ENCODE data around the gene ANK2. TPM values are rescaled to one million over a fixed set of nuclear protein-coding genes. Genes with fewer than 3 reads are reported as not detected.

The ANK2 gene
- total RNA-seq, 1 donor from 2014 or later = 121 TPM

GRCh38 chr4:113404167-113404571 is 354.7 kb downstream of the ANK2 start:
- no peak overlapping the region for H3K27ac Mint-ChIP-seq
- H3K4me2 ChIP-seq = no peak overlapping the region

GRCh38 chr4:113404841-113405240 is 355.4 kb downstream of the ANK2 start:
- Histone ChIP-seq H3K36me3 (no peaks in the 10 kb centered on the region), H4K20me1 (ENCODE audit: low read depth) (no peaks in the 10 kb centered on the region), H3K27ac (no peak overlapping the region), H3K4me1 (peaks cover 5% of the 10 kb centered on the region), H3K4me2 (no peak overlapping the region), H2AFZ (replicated peaks) (no peak overlapping the region), H3K9me3 (ENCODE audit: low read depth) (no peaks in the 10 kb centered on the region), H3K9ac (no peak overlapping the region), H3K4me3 (no peak overlapping the region), H3K79me2 (ENCODE audit: low read depth) (no peaks in the 10 kb centered on the region), H3F3A (ENCODE audit: low read depth) (no peaks in the 10 kb centered on the region), H3K27me3 (no peaks in the 10 kb centered on the region)
- peaks cover 2% of the 10 kb centered on the region for H3K27me3 Mint-ChIP-seq (ENCODE audit: insufficient read depth, low read depth)
- H3K4me3 Mint-ChIP-seq = no peak overlapping the region
- no peak for TF ChIP-seq EZH2phosphoT487 (IDR thresholded peaks at IDR 0.05)
- TF ChIP-seq EZH2 (IDR thresholded peaks at IDR 0.05) = no peak
- no peak for TF ChIP-seq CTCF (IDR thresholded peaks at IDR 0.05)
- DNase-seq (ENCODE audit: low spot score) = no peak
- no peak overlapping the region for H3K27ac Mint-ChIP-seq
- no peaks in the 10 kb centered on the region for H3K36me3 Mint-ChIP-seq
- peaks cover 4% of the 10 kb centered on the region for H3K4me1 Mint-ChIP-seq
- H3K9me3 Mint-ChIP-seq = peaks cover 2% of the 10 kb centered on the region

More at GRCh38 chr4:113404167-113404571, 354.7 kb downstream of the ANK2 start:
- Histone ChIP-seq H3K27ac (no peak overlapping the region), H3K4me1 (peaks cover 5% of the 10 kb centered on the region), H3F3A (ENCODE audit: low read depth) (no peaks in the 10 kb centered on the region), H3K27me3 (no peaks in the 10 kb centered on the region), H3K4me3 (no peak overlapping the region), H3K36me3 (no peaks in the 10 kb centered on the region), H4K20me1 (ENCODE audit: low read depth) (no peaks in the 10 kb centered on the region), H3K79me2 (ENCODE audit: low read depth) (no peaks in the 10 kb centered on the region), H3K9me3 (ENCODE audit: low read depth) (no peaks in the 10 kb centered on the region), H3K9ac (no peak overlapping the region), H2AFZ (replicated peaks) (no peak overlapping the region)
- Mint-ChIP-seq H3K4me3 (no peak overlapping the region), H3K27me3 (ENCODE audit: insufficient read depth, low read depth) (peaks cover 2% of the 10 kb centered on the region), H3K4me1 (peaks cover 4% of the 10 kb centered on the region), H3K36me3 (no peaks in the 10 kb centered on the region), H3K9me3 (peaks cover 2% of the 10 kb centered on the region)
- DNase-seq (ENCODE audit: low spot score) = no peak
- no peak for TF ChIP-seq EZH2 (IDR thresholded peaks at IDR 0.05)
- no peak for TF ChIP-seq CTCF (IDR thresholded peaks at IDR 0.05)
- no peak for TF ChIP-seq EZH2phosphoT487 (IDR thresholded peaks at IDR 0.05)

DNA sequence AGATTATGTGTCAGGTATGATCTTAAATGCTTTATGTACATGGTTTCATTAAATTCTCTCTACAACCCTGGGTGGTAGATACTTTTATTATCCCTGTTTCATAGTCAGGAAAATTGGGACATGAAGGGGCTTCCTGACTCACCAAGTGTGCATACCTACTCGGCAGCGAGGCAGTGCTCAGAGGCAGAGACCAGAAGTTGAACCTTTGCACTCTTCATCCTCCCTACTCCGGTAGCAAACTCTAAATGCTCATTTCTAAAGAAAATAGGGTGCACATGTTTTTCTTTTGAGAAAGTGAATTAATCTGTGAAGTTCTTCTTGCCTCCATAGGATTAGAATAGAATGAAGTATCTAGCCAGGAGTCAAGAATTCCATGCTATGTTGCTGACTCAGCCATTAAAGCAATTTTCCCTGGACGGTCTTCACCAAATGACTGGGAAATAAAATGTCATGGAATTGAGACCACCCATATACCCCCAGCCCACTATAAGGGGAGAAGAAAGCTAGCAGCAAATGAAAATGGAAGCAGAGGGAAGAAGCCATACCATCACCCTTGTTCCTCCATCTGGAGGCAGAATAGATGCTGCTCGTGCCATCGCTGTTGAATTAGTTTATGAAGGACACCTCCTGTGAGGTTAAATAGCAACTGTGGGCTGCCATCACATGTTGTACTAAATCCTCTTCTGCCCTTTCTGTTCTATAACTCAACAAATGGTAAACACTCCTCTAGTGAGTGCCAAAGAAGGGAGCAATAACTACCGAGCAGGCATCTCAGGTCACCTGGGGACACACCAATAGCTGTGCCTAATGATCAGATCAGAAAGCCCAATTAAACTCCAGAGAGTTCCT is 356.6 kb downstream of the ANK2 start:
- Histone ChIP-seq H3K79me2 (ENCODE audit: low read depth) (no peaks in the 10 kb centered on the region), H4K20me1 (ENCODE audit: low read depth) (no peaks in the 10 kb centered on the region), H3K4me2 (no peak overlapping the region), H3K27me3 (no peaks in the 10 kb centered on the region), H3K27ac (no peak overlapping the region), H3K9me3 (ENCODE audit: low read depth) (no peaks in the 10 kb centered on the region), H2AFZ (replicated peaks) (no peak overlapping the region), H3K9ac (no peak overlapping the region), H3F3A (ENCODE audit: low read depth) (no peaks in the 10 kb centered on the region), H3K36me3 (no peaks in the 10 kb centered on the region), H3K4me1 (peaks cover 5% of the 10 kb centered on the region), H3K4me3 (no peak overlapping the region)
- Mint-ChIP-seq H3K36me3 (no peaks in the 10 kb centered on the region), H3K4me3 (no peak overlapping the region), H3K27me3 (ENCODE audit: insufficient read depth, low read depth) (peaks cover 2% of the 10 kb centered on the region), H3K27ac (no peak overlapping the region), H3K9me3 (peaks cover 2% of the 10 kb centered on the region), H3K4me1 (peaks cover 4% of the 10 kb centered on the region)
- no peak for DNase-seq (ENCODE audit: low spot score)
- no peak for TF ChIP-seq EZH2phosphoT487 (IDR thresholded peaks at IDR 0.05)

DNA sequence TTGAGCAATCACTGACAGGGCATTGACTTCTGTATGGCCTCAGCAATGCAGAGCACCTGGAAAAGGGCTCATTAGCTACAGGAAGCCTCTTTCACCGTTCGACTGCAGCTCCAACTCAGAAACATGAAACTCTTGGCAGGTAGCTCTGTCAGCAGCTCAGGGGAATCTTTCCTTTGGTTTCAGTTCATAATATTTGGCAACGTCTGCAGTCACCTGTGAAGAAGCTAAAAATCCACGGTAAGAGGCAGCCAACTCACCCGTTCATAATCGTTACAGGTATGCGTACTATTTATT is 357.2 kb downstream of the ANK2 start:
- Histone ChIP-seq H2AFZ (replicated peaks) (no peak overlapping the region), H3K4me2 (no peak overlapping the region), H3K27ac (no peak overlapping the region), H3K9ac (no peak overlapping the region), H3K36me3 (no peaks in the 10 kb centered on the region), H3K79me2 (ENCODE audit: low read depth) (no peaks in the 10 kb centered on the region), H3K27me3 (no peaks in the 10 kb centered on the region), H3K9me3 (ENCODE audit: low read depth) (no peaks in the 10 kb centered on the region), H4K20me1 (ENCODE audit: low read depth) (no peaks in the 10 kb centered on the region), H3K4me1 (peaks cover 5% of the 10 kb centered on the region), H3F3A (ENCODE audit: low read depth) (no peaks in the 10 kb centered on the region), H3K4me3 (no peak overlapping the region)
- Mint-ChIP-seq H3K27me3 (ENCODE audit: insufficient read depth, low read depth) (peaks cover 2% of the 10 kb centered on the region), H3K36me3 (no peaks in the 10 kb centered on the region), H3K4me1 (peaks cover 4% of the 10 kb centered on the region), H3K9me3 (no peaks in the 10 kb centered on the region), H3K4me3 (no peak overlapping the region), H3K27ac (no peak overlapping the region)
- DNase-seq (ENCODE audit: low spot score) = no peak
- no peak for TF ChIP-seq CTCF (IDR thresholded peaks at IDR 0.05)
- no peak for TF ChIP-seq EZH2phosphoT487 (IDR thresholded peaks at IDR 0.05)
